GM21360 (cell line): ENCODE data around the gene MIS18A.
"Not testable (repeated sequence)": the region's sequence is repeated elsewhere in the genome, so short reads cannot be mapped to it uniquely, and the experiment has no call there.

Experiments used
- ATAC-seq: cut with Tn5 transposase; IDR thresholded peaks from one replicate; pipeline ENCODE4 v1.9.1; 2021; ENCODE audit warnings: mild to moderate bottlenecking, moderate library complexity; ENCODE audit not compliant: unreplicated experiment

MIS18A gene

DNA sequence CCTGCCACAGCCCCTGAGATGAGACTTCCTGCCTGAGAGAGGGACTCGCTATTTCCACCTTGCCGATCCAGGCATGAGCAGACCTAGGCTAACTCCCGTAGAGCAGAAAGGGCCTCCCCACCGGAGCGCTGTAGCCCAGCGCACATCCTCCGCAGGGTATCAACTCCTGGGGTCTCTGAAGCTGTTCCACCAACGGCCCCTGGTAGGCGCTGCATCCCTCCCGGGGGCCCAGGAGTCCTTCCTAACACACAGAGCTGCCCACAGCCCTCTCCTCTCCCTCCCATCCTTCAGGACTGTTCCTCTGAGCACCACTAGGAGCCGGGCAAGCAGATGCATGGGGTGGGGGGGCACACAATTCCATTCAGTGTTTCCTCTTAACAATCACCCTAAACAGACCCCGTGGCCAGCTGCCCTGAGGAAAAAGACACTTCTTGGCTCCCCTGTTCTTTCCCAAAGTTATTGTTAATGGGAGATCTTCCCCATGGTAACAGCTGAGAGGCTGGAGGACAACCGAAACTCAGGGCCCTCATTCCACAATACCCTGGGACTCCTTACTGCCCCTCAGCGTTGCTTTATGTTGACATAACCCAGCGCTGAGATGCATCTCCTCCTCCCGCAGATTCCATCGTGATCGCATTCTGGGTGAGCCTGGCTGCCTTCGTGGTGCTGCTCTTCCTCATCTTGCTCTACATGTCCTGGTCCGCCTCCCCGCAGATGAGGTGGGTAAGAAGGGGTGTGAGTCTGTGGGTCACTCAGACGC lies 27.4 kb upstream of the MIS18A start:
- no peak for ATAC-seq

DNA sequence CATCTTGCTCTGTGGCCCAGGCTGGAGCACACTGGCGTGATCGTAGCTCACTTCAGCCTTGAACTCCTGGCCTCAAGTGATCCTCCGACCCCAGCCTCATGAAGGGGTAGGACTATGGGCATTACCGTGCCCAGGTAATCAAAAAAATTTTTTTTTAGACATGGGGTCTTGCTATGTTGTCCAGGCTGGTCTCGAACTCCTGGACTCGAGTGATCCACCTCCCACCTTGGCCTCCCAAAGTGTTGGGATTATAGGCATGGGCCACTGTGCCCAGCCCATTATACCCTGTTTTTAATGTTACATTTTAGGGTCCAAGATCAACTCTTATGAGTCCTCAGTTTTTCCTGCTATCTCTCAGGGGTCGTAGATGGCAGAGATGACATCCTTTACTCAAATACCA lies 26.1 kb upstream of the MIS18A start:
- ATAC-seq = no peak

DNA sequence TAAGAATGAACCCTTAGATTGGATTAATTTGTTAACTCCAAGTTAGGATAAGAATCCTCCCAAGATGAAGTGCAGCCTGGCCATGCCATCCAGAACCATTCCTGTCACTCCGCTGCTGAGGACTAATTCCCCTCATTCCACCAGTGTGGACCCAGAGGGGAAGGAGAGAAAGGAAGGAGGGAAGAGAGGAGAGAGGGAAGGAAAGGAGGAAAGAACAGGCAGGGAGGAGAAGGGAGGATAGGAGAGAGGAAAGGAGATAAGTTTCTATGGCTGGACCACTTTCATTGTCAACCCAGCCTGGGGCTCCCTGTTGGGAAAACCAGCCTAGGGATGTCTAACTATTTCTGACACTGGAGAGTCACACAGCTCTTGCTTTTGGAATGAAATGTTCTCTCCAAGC lies 24.5 kb upstream of the MIS18A start:
- no peak for ATAC-seq

DNA sequence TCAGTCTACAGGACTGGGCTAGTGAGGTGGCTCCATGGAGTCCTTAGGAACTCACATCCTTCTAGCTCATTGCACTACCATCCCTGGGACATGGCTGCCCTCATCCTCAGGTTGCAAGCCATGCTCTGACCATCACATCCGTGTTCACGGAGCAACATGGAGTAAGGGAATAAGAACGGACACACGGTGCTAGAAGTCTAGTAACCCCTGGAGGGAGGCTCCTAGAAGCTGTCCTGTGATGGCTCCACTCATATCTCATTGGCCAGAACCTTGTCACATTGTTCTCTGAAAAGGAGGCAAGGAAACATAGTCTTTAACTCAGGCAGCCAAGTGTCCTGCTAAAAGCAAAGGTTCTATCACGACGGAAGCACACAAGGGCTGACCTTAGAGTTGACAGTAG lies 23.7 kb upstream of the MIS18A start:
- ATAC-seq = no peak

DNA sequence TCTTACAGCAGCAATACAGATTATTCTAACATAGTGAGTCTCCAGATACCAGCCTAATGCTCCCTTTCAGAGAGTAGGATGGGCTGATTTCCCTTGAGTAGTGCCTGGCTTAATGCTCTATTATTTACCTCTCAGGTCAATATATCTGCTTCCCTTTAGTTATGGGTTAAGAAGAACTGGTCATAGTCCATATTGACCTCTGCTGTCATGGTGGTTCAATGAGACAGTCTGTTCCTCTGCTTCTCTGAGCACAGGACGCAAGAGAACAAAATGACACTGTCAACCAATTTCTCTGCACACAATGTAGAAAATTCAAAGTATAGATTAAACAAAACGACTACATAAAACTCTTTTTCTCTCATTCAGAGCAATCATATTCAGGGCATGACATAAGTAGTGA lies 22.7 kb upstream of the MIS18A start:
- ATAC-seq = no peak

DNA sequence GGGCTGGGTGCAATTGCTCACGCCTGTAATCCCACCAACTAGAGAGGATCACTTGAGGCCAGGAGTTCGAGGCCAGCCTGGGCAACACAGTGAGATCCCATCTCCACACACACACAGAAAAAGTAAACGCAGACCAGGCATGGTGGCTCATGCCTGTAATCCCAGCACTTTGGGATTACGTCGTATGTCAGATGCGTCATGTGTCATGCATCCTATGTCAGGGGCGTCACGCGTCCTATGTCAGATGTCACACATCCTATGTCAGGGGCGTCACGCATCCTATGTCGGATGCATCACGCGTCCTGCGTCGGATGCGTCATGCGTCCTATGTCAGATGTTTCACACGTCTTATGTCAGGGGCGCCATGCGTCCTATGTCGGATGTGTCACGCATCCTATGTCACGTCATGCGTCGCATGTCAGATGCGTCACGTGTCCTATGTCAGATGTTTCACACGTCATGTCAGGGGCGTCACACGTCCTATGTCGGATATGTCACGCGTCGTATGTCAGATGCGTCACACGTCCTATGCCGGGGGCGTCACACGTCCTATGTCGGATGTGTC lies 21.4 kb upstream of the MIS18A start:
- no peak for ATAC-seq

DNA sequence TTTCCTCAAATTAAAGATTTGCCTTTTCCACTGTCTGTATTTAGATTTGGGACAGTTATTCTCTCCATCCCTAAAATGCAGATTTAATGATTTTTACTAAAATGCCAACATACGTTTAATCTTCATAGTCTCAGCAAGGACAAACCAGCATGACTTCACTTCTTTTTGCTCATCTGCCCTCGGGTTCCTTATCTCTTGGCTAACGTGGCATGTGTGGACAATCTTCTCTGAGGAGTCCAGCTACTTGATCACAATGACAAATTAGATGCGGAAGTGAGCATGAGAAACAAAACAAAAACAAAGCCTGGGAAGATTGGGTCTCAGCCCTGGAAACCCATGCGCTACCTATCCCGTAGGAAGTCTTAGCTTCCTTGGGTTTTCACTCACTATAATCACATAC lies 20.8 kb upstream of the MIS18A start:
- ATAC-seq = no peak

DNA sequence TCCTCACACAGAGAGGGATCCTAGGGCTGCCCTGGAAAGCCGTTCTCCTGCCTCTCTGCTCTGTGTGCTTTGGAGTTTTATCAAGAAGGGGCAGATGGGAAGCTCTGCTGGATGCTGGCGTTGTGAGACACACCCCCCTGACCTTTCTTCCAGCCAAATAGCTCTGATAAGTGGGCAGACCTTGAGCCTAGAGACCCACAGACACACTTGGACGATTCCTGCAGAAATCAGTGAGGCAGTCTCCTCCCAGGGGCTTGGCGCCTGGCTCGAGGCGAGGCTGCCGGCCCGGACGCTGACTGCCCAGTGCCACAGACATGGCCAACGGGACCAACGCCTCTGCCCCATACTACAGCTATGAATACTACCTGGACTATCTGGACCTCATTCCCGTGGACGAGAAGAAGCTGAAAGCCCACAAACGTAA lies 19.8 kb upstream of the MIS18A start, which contains the start of gene MRAP:
Gene MRAP (plus strand): TSS at position 198 of the 424 bp plus-strand sequence. CDS start 117 bp downstream, at position 315.
- no peak for ATAC-seq

DNA sequence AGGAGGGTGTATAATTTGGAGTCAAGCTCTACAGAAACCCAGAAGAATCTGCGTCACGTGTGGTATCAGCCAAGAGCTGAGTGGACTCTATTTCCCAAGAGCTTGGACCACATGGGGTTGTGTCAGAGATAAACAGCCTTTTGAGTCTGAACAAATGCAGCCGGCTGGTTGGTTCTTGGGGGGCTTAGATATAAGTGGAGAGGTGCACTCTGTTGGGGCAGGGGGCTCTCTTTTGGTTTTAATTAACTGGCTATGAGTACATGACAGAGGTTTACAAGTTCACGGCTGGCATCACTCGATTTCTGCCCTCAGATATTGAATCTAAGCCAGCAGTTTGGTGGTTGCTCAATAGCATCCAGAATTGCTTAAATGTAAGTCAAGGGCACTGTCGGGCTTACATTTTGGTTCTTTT lies 19.3 kb upstream of the MIS18A start:
- ATAC-seq = no peak

DNA sequence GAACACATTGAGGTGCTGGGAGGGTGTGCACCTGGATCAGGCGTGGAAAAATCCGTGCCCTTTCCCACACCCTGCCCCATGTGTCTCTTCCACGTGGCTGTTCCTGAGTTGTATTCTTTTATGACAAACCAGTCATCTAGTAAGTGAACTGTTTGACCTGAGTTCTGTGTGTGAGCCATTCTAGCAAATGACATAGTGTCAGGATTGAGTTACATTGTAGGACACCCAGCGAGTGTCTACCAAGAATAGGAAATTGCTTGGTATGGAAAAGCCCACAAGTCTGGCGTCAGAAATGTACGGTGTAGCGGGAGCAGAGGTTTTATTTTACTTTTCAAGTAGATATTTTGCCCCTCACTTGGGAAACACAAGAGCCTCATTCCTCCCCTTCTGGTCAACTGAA lies 18.6 kb upstream of the MIS18A start:
- no peak for ATAC-seq

DNA sequence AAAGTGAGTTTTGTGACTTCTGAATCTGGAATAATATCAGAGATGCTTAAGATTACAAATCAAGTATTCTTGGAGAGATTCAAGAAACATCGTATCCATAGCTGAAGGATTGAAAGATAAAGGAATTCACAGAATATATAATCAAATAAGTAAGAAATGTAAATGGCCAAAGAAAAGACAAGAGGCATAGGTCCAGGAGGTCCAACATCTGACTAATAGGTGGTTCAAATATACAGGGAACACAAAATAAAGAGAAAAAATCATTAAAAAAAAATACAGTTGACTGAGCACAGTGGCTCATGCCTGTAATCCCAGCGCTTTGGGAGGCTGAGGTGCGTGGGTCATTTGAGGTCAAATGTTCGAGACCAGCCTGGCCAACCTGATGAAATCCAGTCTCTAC lies 6.6 kb upstream of the MIS18A start:
- no peak for ATAC-seq

DNA sequence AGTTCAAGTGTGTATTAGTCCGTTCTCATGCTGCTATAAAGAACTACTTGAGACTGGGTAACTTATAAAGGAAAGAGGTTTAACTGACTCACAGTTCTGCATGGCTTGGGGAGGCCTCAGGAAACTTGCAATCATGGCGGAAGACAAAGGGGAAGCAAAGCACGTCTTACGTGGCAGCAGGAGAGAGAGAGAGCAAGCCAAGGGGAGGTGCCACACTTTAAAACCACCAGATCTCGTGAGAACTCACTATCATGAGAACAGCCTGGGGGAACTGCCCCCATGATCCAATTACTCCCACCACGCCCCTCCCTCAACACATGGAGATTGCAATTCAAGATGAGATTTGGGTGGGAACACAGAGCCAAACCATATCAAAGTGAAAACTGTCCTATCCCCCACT lies 4.1 kb upstream of the MIS18A start:
- ATAC-seq = no peak

DNA sequence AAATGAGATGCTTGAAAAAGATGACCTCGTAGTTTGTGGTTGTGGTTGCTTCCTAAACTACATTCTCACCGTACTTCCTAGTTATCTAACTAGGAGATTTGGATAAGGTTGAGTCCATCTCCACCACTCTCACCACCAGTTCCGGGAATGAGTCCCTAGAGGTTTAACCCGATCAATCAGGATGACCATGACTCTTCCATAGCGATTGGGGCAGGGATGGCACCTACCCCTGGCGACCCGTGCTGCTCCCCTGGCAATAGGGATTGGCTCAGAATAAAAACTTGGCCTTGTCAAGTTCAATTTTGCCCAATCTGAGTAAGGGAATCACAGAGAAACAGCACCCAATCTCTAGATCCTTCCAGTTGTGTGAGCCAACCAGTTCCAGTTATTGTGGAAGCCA lies 2.7 kb upstream of the MIS18A start:
- ATAC-seq = no peak

DNA sequence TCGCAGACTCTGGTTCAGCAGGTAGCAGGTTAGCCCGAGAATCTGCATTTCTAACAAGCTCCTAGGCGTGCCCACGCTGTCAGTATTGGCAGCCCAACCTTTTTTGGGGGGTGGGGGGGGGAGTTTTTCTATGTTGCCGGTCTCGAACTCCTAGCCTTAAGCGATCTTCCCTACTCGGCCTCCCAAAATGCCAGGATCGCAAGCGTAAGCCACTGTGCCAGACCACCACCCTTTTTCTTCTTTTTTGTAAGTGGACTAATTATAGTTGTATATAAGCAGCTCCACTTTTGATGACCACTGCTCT lies 480 bp upstream of the MIS18A start:
- no peak for ATAC-seq

DNA sequence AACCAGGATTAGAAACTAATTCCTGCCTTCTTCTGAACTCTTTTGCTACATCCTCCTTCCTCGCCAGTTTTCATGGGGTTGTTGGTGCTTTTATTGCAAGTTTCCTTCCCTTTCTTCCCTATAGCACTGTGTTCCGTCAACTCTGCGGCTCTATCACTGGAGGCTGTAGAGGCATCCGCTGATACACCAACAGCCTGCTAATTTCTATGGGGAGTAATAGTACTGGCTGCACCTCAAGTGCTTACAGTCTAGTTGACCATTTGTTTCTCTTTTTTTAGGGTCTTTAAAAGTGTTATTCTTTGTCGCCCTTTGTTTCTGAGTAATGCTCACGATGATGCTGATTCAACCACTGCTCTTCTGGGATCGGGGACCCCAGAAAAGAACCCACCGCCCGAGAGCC lies 746 bp downstream of the MIS18A start:
- no peak for ATAC-seq

DNA sequence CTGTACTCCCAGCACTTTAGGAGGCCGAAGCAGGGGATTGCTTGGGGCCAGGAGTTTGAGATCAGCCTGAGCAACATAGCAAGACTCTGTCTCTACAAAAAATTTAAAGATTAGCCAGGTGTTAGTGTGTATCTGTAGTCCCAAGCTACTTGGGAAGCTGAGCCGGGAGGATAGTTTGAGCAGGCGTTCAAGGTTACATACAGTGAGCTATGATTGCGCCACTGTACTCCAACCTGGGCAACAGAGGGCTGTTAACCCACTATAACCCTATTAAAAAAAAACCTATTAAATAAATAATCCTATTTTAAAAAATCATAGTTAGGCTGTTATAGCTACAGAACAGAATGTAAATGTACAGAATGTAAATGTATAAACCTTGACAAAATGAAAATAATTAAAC lies 2.2 kb downstream of the MIS18A start:
- ATAC-seq = no peak

DNA sequence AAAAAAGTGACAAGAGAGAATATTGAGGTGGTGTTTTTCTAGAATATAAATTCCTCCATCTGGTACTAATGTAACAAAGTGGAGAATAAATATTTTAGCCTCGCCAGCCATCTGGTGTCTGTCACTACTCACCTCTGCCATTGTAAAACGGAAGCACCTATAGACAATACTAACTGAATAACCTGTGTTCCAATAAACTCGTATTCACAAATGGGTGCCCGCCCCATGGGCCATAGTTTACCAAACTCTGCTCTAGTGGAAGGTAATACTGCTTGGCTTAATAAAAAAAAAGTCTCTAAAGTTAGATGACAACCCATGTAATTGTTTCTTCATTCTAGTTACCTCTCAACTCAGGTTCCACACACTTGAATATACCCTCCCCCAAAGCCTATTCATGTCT lies 8.1 kb downstream of the MIS18A start:
- no peak for ATAC-seq

DNA sequence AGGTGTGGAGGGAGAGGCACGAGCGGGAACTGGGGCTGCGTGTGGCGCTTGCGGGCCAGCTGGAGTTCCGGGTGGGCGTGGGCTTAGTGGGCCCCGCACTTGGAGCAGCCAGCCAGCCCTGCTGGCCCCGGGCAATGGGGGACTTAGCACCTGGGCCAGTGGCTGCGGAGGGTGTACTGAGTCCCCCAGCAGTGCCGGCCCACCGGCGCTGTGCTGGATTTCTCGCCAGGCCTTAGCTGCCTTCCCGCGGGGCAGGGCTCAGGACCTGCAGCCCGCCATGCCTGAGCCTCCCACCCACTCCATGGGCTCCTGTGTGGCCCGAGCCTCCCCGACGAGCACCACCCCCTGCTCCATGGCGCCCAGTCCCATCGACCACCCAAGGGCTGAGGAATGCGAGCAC lies 13.5 kb downstream of the MIS18A start:
- not testable (repeated sequence) for ATAC-seq

DNA sequence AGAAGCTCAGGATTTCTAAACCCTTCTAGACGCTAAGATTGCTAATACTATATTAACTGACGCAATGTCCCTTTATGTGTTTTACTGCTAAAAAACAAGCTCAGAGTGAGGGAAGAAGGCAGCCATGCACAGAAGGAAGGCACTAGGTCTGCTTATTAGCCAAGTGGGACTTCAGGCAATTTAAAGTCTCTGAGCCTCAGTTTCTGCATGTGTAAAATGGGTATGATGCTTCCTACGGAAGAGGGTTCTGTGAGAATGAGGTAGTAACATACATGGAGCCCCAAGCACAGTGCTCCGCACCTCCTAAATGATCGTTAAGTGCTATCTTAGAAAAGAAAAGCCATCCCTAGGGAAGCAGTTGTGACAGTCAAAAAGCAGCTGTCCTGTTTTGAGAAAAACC lies 16.9 kb downstream of the MIS18A start:
- ATAC-seq = no peak

DNA sequence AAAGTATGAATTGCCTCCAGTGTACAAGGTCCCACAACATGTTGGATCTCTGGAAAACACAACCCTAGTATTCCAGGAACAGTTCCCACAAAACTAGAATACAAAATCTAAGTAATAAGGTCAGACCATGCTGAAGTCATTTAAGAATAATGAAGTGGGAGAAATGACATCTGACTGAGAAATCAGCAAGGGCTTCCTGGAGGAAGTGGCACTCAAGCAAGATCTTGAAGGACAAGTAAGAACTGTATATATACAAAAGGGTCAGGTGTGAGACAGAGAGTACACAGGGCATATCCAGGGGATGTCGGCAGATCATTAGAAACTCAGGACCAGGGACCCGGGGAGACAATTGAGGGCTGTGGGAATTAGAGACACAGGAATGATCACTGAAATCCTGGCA lies 18.7 kb downstream of the MIS18A start:
- no peak for ATAC-seq

DNA sequence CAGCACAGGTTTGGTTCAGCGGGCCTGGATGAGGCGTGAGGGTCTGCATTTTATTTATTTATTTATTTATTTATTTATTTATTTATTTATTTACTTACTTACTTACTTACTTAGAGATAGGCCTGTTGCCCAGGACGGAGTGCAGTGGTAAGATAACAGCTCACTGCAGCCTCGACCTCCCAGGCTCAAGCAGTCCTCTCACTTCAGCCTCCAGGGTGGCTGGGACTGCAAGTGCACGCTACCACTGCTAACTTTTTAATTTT lies 20.1 kb downstream of the MIS18A start:
- not testable (repeated sequence) for ATAC-seq

DNA sequence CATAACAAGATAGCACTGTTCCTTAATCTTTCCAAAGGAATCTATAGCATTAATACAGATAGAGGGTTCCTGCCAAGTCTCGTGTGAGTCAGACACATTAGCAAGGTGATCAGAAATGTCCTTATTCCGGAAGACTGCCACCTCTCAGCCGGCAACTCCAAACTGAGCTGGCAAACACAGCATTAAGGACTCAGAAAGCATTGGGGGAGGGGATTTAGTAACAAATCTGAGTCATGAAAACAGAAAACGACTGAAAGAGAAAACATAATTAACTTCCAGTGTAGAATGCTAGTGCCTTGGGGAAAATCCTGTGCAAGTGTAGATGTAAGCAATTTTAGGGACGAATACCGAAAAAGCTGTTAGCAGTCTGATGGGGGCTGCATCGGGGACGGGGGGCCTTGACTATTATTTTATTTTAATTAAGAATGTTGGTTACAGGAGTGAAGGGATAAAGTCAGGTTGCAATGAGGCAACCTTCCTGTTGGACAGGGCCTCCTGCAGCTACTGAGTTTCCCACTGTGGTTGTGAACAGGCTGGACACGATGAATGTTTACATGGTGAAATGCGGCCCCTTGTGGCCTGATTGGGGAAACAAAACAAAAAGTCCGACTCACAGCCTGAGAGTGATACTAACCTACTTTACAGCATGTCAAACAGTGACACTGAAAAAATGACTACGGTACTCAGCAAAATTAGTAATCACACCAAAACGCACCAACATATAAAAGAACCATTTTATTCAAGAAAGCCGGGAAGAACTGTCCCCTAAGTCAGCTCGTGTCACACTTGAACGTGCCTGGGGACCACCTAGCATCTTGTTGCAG lies 20.7 kb downstream of the MIS18A start:
- no peak for ATAC-seq
